H1 (cell line): ENCODE data around the gene RNF224. TPM values are rescaled to one million over a fixed set of nuclear protein-coding genes. Genes with fewer than 3 reads are reported as not detected.

ENCODE experiments used
- GTF2F1 ChIP-seq: IDR thresholded peaks from 2 replicates; pipeline ENCODE4 v1.6.1; 2012; ENCODE audit warnings: low read depth, low read length, improper control_type of control experiment, borderline replicate concordance
- HDAC6 ChIP-seq: IDR thresholded peaks from one replicate; pipeline ENCODE4 v1.7.1; 2012; ENCODE audit warnings: low read depth, mild to moderate bottlenecking, inconsistent platforms, low read length, moderate library complexity
- MAFK ChIP-seq: IDR thresholded peaks from 2 replicates; pipeline ENCODE4 v1.6.1; 2012; ENCODE audit warnings: low read depth, mild to moderate bottlenecking, improper control_type of control experiment, low read length
- SIN3A ChIP-seq, 2 experiments: IDR thresholded peaks in 1 of 2; conservative IDR thresholded peaks in 1 of 2; 2 replicates each; pipeline ENCODE4 v1.6.1; 2011 to 2012; ENCODE audit warnings: low read length in 2 of 2, improper control_type of control experiment in 1 of 2, low read depth in 1 of 2, mild to moderate bottlenecking in 1 of 2
- TBP ChIP-seq: IDR thresholded peaks from 2 replicates; pipeline ENCODE4 v1.6.1; 2011; ENCODE audit warnings: low read depth, low read length, improper control_type of control experiment
- TCF12 ChIP-seq: IDR thresholded peaks from 2 replicates; pipeline ENCODE4 v1.6.1; 2011; ENCODE audit warnings: low read depth, mild to moderate bottlenecking, low read length
- polyA plus RNA-seq, 7 experiments: library from polyadenylated mRNA; depleted of rRNA in 3 of 7; stranded (reverse) in 5 of 7; unstranded in 2 of 7; fragments of >200 nt in 5 of 7; fragments of 200-250 nt in 2 of 7; gene quantifications; 1 replicate in 5 of 7; 2 replicates in 1 of 7; 4 replicates in 1 of 7; pipeline versions ENCODE4 v1.2.1 to v1.2.3, GENCODE V29; 2011 to 2013; ENCODE audit warnings: missing spikeins in 2 of 7, mixed read lengths in 2 of 7
- total RNA-seq: library from RNA; stranded (reverse); fragmentation: NEBNext Ultra II Directional; extraction: Animal tissue kit (Norgen Biotek cat#: 25700); gene quantifications from 2 replicates; pipeline ENCODE4 v1.2.1, GENCODE V29; 2021

Gene RNF224
- total and polyA plus RNA-seq, 2 of the 8 experiments (the other 6 are each of a cell fraction or from before 2014, with no cell fraction given): 0.24 TPM; not detected in 1

- TF ChIP-seq TBP (no peak), GTF2F1 (no peak), HDAC6 (no peak), TCF12 (no peak), MAFK (no peak), SIN3A (conservative IDR thresholded peaks at IDR 0.05 in 1 of 2, IDR thresholded peaks at IDR 0.05 in 1 of 2; ENCODE audit: low read depth in 1 of 2, low read length in 2 of 2) (no peak)
Observed at GRCh38 chr9:137267933-137268355, 40.6 kb downstream of the RNF224 start (continued).
